Muscle of arm (tissue), 14 donors: Measurements from ENCODE around the gene PFDN4. TPM values are rescaled to one million over a fixed set of nuclear protein-coding genes. Genes with fewer than 3 reads are reported as not detected.

Source experiments
- DNase-seq: peaks from one replicate; pipeline ENCODE4 v3.0.0-alpha.2; 2013
- long read RNA-seq, 11 donors: transcript quantifications; one replicate each; lab custom pipeline, GENCODE V29; 2026
- polyA plus RNA-seq, 12 donors: library from polyadenylated mRNA; unstranded; fragments of 120-200 nt; gene quantifications; one replicate each; pipeline ENCODE4 v1.2.1, GENCODE V29; 2013; ENCODE audit not compliant: insufficient read length in 12 of 12

PFDN4 gene
- 10 to 100 TPM in 11 of 12 donors, not detected in 1; 53.1 to 77.5 (median 64.4) TPM for polyA plus RNA-seq
- long read RNA-seq, donor 1, transcript PFDN4-201 (4 exons, 1,462 nt), result major isoform, 37 of 51 reads
- long read RNA-seq, donor 1, partial matches to known transcripts, result 14 of 51 reads
- long read RNA-seq, donor 1, other reads (novel, unspliced or antisense), result 0 of 51 reads
- long read RNA-seq, donor 2, transcript PFDN4-201 (4 exons, 1,462 nt), result major isoform, 75 of 135 reads
- long read RNA-seq, donor 2, partial matches to known transcripts, result 39 of 135 reads
- long read RNA-seq, donor 2, other reads (novel, unspliced or antisense), result 21 of 135 reads
- long read RNA-seq, donor 3, transcript PFDN4-201 (4 exons, 1,462 nt), result major isoform, 19 of 34 reads
- long read RNA-seq, donor 3, partial matches to known transcripts, result 5 of 34 reads
- long read RNA-seq, donor 3, other reads (novel, unspliced or antisense), result 10 of 34 reads
- long read RNA-seq, donor 4, transcript PFDN4-201 (4 exons, 1,462 nt), result major isoform, 7 of 21 reads
- long read RNA-seq, donor 4, partial matches to known transcripts, result 7 of 21 reads
- long read RNA-seq, donor 4, other reads (novel, unspliced or antisense), result 7 of 21 reads
- long read RNA-seq, donor 5, transcript PFDN4-201 (4 exons, 1,462 nt), result major isoform, 67 of 137 reads
- long read RNA-seq, donor 5, partial matches to known transcripts, result 43 of 137 reads
- long read RNA-seq, donor 5, other reads (novel, unspliced or antisense), result 27 of 137 reads
- long read RNA-seq, donor 6, transcript PFDN4-201 (4 exons, 1,462 nt), result major isoform, 17 of 36 reads
- long read RNA-seq, donor 6, partial matches to known transcripts, result 13 of 36 reads
- long read RNA-seq, donor 6, other reads (novel, unspliced or antisense), result 6 of 36 reads
- long read RNA-seq, donor 7, transcript PFDN4-201 (4 exons, 1,462 nt), result major isoform, 37 of 42 reads
- long read RNA-seq, donor 7, partial matches to known transcripts, result 0 of 42 reads
- long read RNA-seq, donor 7, other reads (novel, unspliced or antisense), result 5 of 42 reads
- long read RNA-seq, donor 8, transcript PFDN4-201 (4 exons, 1,462 nt), result major isoform, 64 of 87 reads
- long read RNA-seq, donor 8, partial matches to known transcripts, result 12 of 87 reads
- long read RNA-seq, donor 8, other reads (novel, unspliced or antisense), result 11 of 87 reads
- long read RNA-seq, donor 9, transcript PFDN4-201 (4 exons, 1,462 nt), result major isoform, 21 of 27 reads
- long read RNA-seq, donor 9, partial matches to known transcripts, result 6 of 27 reads
- long read RNA-seq, donor 9, other reads (novel, unspliced or antisense), result 0 of 27 reads
- long read RNA-seq, donor 10, transcript PFDN4-201 (4 exons, 1,462 nt), result major isoform, 32 of 49 reads
- long read RNA-seq, donor 10, partial matches to known transcripts, result 8 of 49 reads
- long read RNA-seq, donor 10, other reads (novel, unspliced or antisense), result 9 of 49 reads
- long read RNA-seq, donor 11, transcript PFDN4-201 (4 exons, 1,462 nt), result major isoform, 50 of 85 reads
- long read RNA-seq, donor 11, partial matches to known transcripts, result 17 of 85 reads
- long read RNA-seq, donor 11, other reads (novel, unspliced or antisense), result 18 of 85 reads

- peak; percentile 88 for DNase-seq
These were observed at the start of gene PFDN4 for GRCh38 chr20:54207743-54208547. Gene PFDN4, plus strand, starts transcription at chr20:54208087. Its CDS starts 14 bp downstream, at chr20:54208101.

- DNase-seq, result no peak
These were observed 49.7 kb upstream of the PFDN4 start for GRCh38 chr20:54158226-54158625.

GRCh38 chr20:54158856-54159418 is 49.0 kb upstream of the PFDN4 start:
- DNase-seq, result no peak

GRCh38 chr20:54160065-54161007 is 47.6 kb upstream of the PFDN4 start:
- DNase-seq, result no peak

- DNase-seq, result no peak
These were observed 46.7 kb upstream of the PFDN4 start for GRCh38 chr20:54161008-54161820.

- DNase-seq, result no peak
These were observed 46.1 kb upstream of the PFDN4 start for GRCh38 chr20:54161821-54162149.

- no peak for DNase-seq
These were observed 45.4 kb upstream of the PFDN4 start for GRCh38 chr20:54162378-54163009.

GRCh38 chr20:54163402-54163801 is 44.5 kb upstream of the PFDN4 start:
- DNase-seq, result no peak

- DNase-seq, result no peak
These were observed 42.9 kb upstream of the PFDN4 start for GRCh38 chr20:54165014-54165413.

GRCh38 chr20:54165803-54166202 is 42.1 kb upstream of the PFDN4 start:
- no peak for DNase-seq

- no peak for DNase-seq
These were observed 40.8 kb upstream of the PFDN4 start for GRCh38 chr20:54166987-54167662.

- no peak for DNase-seq
These were observed 39.7 kb upstream of the PFDN4 start for GRCh38 chr20:54167909-54168872.

- no peak for DNase-seq
These were observed 38.7 kb upstream of the PFDN4 start for GRCh38 chr20:54168961-54169862.

- no peak for DNase-seq
These were observed 37.8 kb upstream of the PFDN4 start for GRCh38 chr20:54170026-54170471.
